ENCODE results near the gene RHBDF2.

The RHBDF2 gene

GRCh38 chr17:76469076-76469990 lies 31.9 kb downstream of the RHBDF2 start:
- no peak for TF ChIP-seq CTCF (IDR thresholded peaks at IDR 0.05; ENCODE audit: low read depth, low read length, missing control alignments)
- in situ Hi-C loops (cut with HindIII; ENCODE audit: low sequenced_read_pairs): loop anchor here (5.0 to 25.0 kb wide), 2 partner anchors 38 to 168 kb away; partner anchors contain the start of gene ST6GALNAC1
- DNase-seq (ENCODE audit: low read depth): no peak
- H3K4me3 ChIP-seq (ENCODE audit: low read depth, low read length): no peak overlapping the region

- no peak for TF ChIP-seq CTCF (IDR thresholded peaks at IDR 0.05; ENCODE audit: low read depth, low read length, missing control alignments)
- no peak overlapping the region for H3K4me3 ChIP-seq (ENCODE audit: low read depth, low read length)
- in situ Hi-C loops (cut with HindIII; ENCODE audit: low sequenced_read_pairs): loop anchor here (5.0 to 25.0 kb wide), 2 partner anchors 39 to 169 kb away; partner anchors contain the start of gene ST6GALNAC1
- DNase-seq (ENCODE audit: low read depth): no peak
Measured at GRCh38 chr17:76468634-76469010, 32.6 kb downstream of the RHBDF2 start.

- H3K4me3 ChIP-seq (ENCODE audit: low read depth, low read length): no peak overlapping the region
- no peak for DNase-seq (ENCODE audit: low read depth)
- no peak for TF ChIP-seq CTCF (IDR thresholded peaks at IDR 0.05; ENCODE audit: low read depth, low read length, missing control alignments)
- in situ Hi-C loops (cut with HindIII; ENCODE audit: low sequenced_read_pairs): loop anchor here (5.0 to 25.0 kb wide), 2 partner anchors 39 to 169 kb away; partner anchors contain the start of gene ST6GALNAC1
Measured at GRCh38 chr17:76467809-76468633, 33.2 kb downstream of the RHBDF2 start.

- DNase-seq (ENCODE audit: low read depth): no peak
- no peak within 1 kb of the TSS for H3K4me3 ChIP-seq (ENCODE audit: low read depth, low read length)
- in situ Hi-C loops (cut with HindIII; ENCODE audit: low sequenced_read_pairs): loop anchor here (5.0 to 25.0 kb wide), 2 partner anchors 40 to 170 kb away; partner anchors contain the start of gene ST6GALNAC1
- no peak for TF ChIP-seq CTCF (IDR thresholded peaks at IDR 0.05; ENCODE audit: low read depth, low read length, missing control alignments)
Measured at GRCh38 chr17:76467366-76467765, 33.9 kb downstream of the RHBDF2 start, which contains the start of gene AANAT. Gene AANAT (plus strand): TSS chr17:76467603. CDS start chr17:76468747, 1,144 bp downstream.

- H3K4me3 ChIP-seq (ENCODE audit: low read depth, low read length): no peak overlapping the region
- in situ Hi-C loops (cut with HindIII; ENCODE audit: low sequenced_read_pairs): loop anchor here (5.0 to 25.0 kb wide), 2 partner anchors 41 to 171 kb away; partner anchors contain the start of gene ST6GALNAC1
- DNase-seq (ENCODE audit: low read depth): no peak
- TF ChIP-seq CTCF (IDR thresholded peaks at IDR 0.05; ENCODE audit: low read depth, low read length, missing control alignments): no peak
Measured at GRCh38 chr17:76466775-76467130, 34.5 kb downstream of the RHBDF2 start.
